Heart left ventricle (tissue), 16 donors: Measurements from ENCODE around the gene CCL8. TPM values are rescaled to one million over a fixed set of nuclear protein-coding genes. Genes with fewer than 3 reads are reported as not detected.

Experiments
- ATAC-seq, 4 donors: fragments of 200-7000 bp; cut with Tn5 transposase; one replicate each; pipeline ENCODE4 v1.9.1; 2020 to 2022; ENCODE audit warnings: moderate library complexity in 4 of 4, mild to moderate bottlenecking in 3 of 4, moderate number of reproducible peaks in 1 of 4
- DNase-seq, 5 donors: peaks; one replicate each; pipeline ENCODE4 v3.0.0-alpha.2; 2020
- H3K27ac ChIP-seq, 12 donors: fragments of 200-600 bp; sonication (generic) in 4 of 12; one replicate each; pipeline versions ENCODE4 v1.5.0 to v1.8.0; 2016 to 2022; ENCODE audit warnings: mild to moderate bottlenecking in 2 of 12
- H3K27me3 ChIP-seq, 9 donors: fragments of 200-600 bp; sonication (generic) in 2 of 9; one replicate each; pipeline versions ENCODE4 v1.5.1 to v1.8.0; 2016 to 2022; ENCODE audit warnings: mild to moderate bottlenecking in 3 of 9
- H3K36me3 ChIP-seq, 9 donors: fragments of 200-600 bp; sonication (generic) in 2 of 9; one replicate each; pipeline versions ENCODE4 v1.5.0 to v1.8.0; 2018 to 2022; ENCODE audit warnings: mild to moderate bottlenecking in 2 of 9
- H3K4me1 ChIP-seq, 12 donors: fragments of 200-600 bp; sonication (generic) in 4 of 12; one replicate each; pipeline versions ENCODE4 v1.5.0 to v1.8.0; 2016 to 2022; ENCODE audit warnings: mild to moderate bottlenecking in 3 of 12
- H3K4me3 ChIP-seq, 12 donors: fragments of 200-600 bp; sonication (generic) in 4 of 12; one replicate each; pipeline versions ENCODE4 v1.5.0 to v1.8.0; 2017 to 2022; ENCODE audit warnings: mild to moderate bottlenecking in 9 of 12, moderate library complexity in 4 of 12
- H3K9me3 ChIP-seq, 12 donors: fragments of 200-600 bp; sonication (generic) in 4 of 12; one replicate each; pipeline versions ENCODE4 v1.5.0 to v1.8.0; 2016 to 2022; ENCODE audit warnings: mild to moderate bottlenecking in 1 of 12
- POLR2A ChIP-seq, 2 donors: fragments of 450-650 bp; IDR thresholded peaks; one replicate each; pipeline ENCODE4 v1.6.1; 2017; ENCODE audit warnings: antibody characterized with exemption in 2 of 2, mild to moderate bottlenecking in 2 of 2, moderate library complexity in 2 of 2
- WGBS, 4 donors: extraction: QIAGEN DNeasy Blood & Tissue Kit in 2 of 4; methylation state at CpG; one replicate each; pipeline versions ENCODE4 v1.1.5 to v1.1.7; 2013 to 2018; 5-methylcytosine and 5-hydroxymethylcytosine counted together
- intact Hi-C, 10 donors: fragments of 100-400 bp; cut with DNase I; formaldehyde crosslinking; loops; one replicate each; pipeline versions ENCODE4 v1.11.1 to v1.14.2; 2022
- polyA plus RNA-seq, 2 donors: library from polyadenylated mRNA; stranded (reverse); fragments of 200-250 nt; gene quantifications; one replicate each; pipeline ENCODE4 v1.2.3, GENCODE V29; 2013
- total RNA-seq, 9 donors: library from RNA; depleted of rRNA in 2 of 9; stranded (reverse); fragments of >200 nt in 2 of 9; fragmentation: NEBNext Ultra II Directional in 3 of 9; extraction: Animal tissue kit (Norgen Biotek cat#: 25700) in 3 of 9; gene quantifications; one replicate each; pipeline versions ENCODE4 v1.1.0 to v1.2.4, GENCODE V29; 2016 to 2023
- TF ChIP-seq, protein P1 (sequence below), 12 donors: fragments of 200-600 bp; sonication (generic) in 4 of 12; IDR thresholded peaks; one replicate each; pipeline versions ENCODE4 v1.5.0 to v1.8.0; 2018 to 2022; ENCODE audit warnings: antibody characterized with exemption in 12 of 12, mild to moderate bottlenecking in 5 of 12
- donor health status: ischemic (EF 13 %, LVEDD 7.1; RV severe dilation, severe dysfunction).
- donor health status: healthy with polysubstance abuse.
- donor health status: DM: no; HTN: yes; CAD: no.
- donor health status: DM: no; HTN: no; CAD: no.
- donor health status: ischemic (EF 25% LVEDD 6.9; RV normal size, moderate dysfunction).
- donor health status: ischemic (EF 25% LVEDD 5.7; RV mildly dilated, moderate dysfunction).
- donor health status: healthy.
- donor health status: DM: yes; HTN: yes; CAD: no.
- donor health status: ischemic (EF 35%, LVEDD 5.7; RV mildly dilated, moderate dysfunction).
- donor health status: nonischemic (EF 11% LVEDD 7.7; RV severe dilation, severe dysfunction).
- donor health status: DM: yes; HTN: yes; CAD: no.
- donor health status: PGD.
- donor health status: ischemic (EF 29% LVEDD 5.4; RV normal size, mild dysfunction).
- donor health status: nonischemic (EF 23%, LVEDD 6.1; RV moderate dilation, normal function).

CCL8 gene
- total and polyA plus RNA-seq, 11 donors = 0.15 to 44.3 (median 2.0) TPM; not detected in 5

DNA sequence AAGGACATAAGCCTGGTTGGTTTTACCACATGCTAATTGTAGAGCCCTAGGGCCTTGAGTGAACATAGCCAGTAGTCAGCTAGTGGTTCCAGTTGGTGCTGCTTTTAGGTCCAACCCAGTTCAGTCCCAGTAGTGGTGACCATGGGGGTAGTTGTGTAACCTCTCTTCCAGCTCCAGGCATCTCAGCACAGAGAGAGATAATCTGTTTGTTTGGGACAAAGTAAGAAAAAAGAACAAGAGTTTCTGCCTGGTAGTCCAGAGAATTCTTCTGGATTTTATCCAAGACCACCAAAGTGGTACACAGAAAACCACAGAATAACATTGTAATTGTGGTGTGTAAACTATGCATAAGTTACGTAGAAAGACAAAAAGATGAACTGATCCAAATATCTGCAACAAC, 31.9 kb downstream of the CCL8 start:
- no peak overlapping the region for H3K4me3 ChIP-seq

DNA sequence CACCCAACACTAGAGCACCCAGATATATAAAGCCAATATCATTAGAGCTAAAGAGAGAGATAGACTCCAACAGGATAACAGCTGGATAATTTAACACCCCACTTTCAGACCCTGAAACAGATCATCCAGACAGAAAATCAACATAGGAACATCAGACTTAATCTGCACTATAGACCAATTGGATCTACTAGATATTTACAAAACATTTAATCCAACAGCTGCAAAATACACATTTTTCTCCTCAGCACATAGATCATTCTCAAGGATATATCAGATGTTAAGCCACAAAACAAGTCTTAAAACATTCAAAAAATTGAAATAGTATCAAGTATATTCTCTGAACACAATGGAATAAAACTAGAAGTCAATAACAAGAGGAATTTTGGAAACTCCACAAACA, 33.0 kb downstream of the CCL8 start:
- no peak for DNase-seq
- H3K27ac ChIP-seq = no peak overlapping the region
- H3K4me1 ChIP-seq = peaks cover 0 to 22% (median 0%) of the 10 kb centered on the region in 12 donors
- ATAC-seq = no peak
- H3K9me3 ChIP-seq = peaks cover 0 to 11% (median 0%) of the 10 kb centered on the region in 12 donors
- no peaks in the 10 kb centered on the region for H3K36me3 ChIP-seq
- TF ChIP-seq, protein P1, sequence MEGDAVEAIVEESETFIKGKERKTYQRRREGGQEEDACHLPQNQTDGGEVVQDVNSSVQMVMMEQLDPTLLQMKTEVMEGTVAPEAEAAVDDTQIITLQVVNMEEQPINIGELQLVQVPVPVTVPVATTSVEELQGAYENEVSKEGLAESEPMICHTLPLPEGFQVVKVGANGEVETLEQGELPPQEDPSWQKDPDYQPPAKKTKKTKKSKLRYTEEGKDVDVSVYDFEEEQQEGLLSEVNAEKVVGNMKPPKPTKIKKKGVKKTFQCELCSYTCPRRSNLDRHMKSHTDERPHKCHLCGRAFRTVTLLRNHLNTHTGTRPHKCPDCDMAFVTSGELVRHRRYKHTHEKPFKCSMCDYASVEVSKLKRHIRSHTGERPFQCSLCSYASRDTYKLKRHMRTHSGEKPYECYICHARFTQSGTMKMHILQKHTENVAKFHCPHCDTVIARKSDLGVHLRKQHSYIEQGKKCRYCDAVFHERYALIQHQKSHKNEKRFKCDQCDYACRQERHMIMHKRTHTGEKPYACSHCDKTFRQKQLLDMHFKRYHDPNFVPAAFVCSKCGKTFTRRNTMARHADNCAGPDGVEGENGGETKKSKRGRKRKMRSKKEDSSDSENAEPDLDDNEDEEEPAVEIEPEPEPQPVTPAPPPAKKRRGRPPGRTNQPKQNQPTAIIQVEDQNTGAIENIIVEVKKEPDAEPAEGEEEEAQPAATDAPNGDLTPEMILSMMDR (IDR thresholded peaks at IDR 0.05) = no peak
- TF ChIP-seq POLR2A (IDR thresholded peaks at IDR 0.05) = no peak
- H3K4me3 ChIP-seq = no peak overlapping the region
- no peaks in the 10 kb centered on the region for H3K27me3 ChIP-seq
- intact Hi-C loops = no loop called here

More for the DNA sequence above, 31.9 kb downstream of the CCL8 start:
- Histone ChIP-seq H3K9me3 (peaks cover 0 to 11% (median 0%) of the 10 kb centered on the region in 12 donors), H3K27ac (no peak overlapping the region), H3K36me3 (no peaks in the 10 kb centered on the region), H3K4me1 (peaks cover 0 to 20% (median 0%) of the 10 kb centered on the region in 12 donors), H3K27me3 (no peaks in the 10 kb centered on the region)
- intact Hi-C loops = no loop called here
- 86 to 96% (median 89%) methylated on average over 1 of the region's 1 CpG for WGBS, 4 donors
- ATAC-seq (no peak), DNase-seq (no peak)
- TF ChIP-seq, protein P1 (IDR thresholded peaks at IDR 0.05) = no peak
- no peak for TF ChIP-seq POLR2A (IDR thresholded peaks at IDR 0.05)

DNA sequence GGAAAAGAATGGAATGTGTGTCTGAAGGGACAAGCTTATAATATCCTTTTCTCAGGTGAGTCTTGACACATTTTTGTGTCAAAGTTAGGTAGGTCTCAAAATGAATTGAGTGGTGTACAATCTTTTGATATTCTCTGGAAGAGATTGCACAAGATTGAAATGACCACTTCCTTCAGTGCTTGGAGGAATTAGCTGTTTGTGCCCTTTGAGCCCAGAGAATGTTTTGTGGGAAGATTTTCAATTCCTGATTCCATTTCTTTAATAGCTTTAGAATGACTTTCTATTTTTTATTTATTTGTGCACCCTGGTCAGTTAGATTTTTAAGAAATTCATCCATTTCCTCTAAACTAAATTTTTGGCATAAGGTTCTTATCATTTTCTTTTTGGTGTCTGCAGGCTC, 35.4 kb downstream of the CCL8 start:
- Histone ChIP-seq H3K4me1 (peaks cover 0 to 22% (median 0%) of the 10 kb centered on the region in 12 donors), H3K27ac (peak overlapping the region in 1 of 12 donors; percentile 27), H3K9me3 (peaks cover 0 to 11% (median 0%) of the 10 kb centered on the region in 12 donors), H3K4me3 (no peak overlapping the region), H3K27me3 (no peaks in the 10 kb centered on the region), H3K36me3 (no peaks in the 10 kb centered on the region)
- DNase-seq (no peak), ATAC-seq (no peak)
- TF ChIP-seq, protein P1 (IDR thresholded peaks at IDR 0.05) = no peak
- no peak for TF ChIP-seq POLR2A (IDR thresholded peaks at IDR 0.05)
- intact Hi-C loops = loop anchor here in 2 of 10 donors (5.0 kb wide), 1 partner anchor 47 kb away; no protein-coding TSS in a partner anchor

DNA sequence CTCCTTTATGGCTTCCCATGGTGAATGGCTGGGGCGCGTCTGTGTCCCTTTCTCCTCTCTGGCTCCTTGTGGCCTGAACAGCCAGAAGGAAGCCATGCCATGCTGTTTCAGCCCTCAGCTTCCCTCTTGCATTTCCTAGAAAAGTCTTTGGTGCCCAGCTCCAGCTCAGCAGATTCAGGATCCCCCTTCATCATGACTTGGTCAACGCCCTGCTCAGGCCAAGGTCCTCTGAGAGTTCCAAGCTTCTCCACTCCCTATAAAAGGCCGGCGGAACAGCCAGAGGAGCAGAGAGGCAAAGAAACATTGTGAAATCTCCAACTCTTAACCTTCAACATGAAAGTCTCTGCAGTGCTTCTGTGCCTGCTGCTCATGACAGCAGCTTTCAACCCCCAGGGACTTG, 37.0 kb downstream of the CCL8 start, which contains the start of gene CCL13:
Gene CCL13, plus strand, starts transcription at position 287 of the 400 bp plus-strand sequence. Its CDS starts 47 bp downstream, at position 334.
- Histone ChIP-seq H3K27me3 (no peaks in the 10 kb centered on the region), H3K9me3 (peaks cover 0 to 11% (median 0%) of the 10 kb centered on the region in 12 donors), H3K4me1 (peaks cover 0 to 28% (median 1%) of the 10 kb centered on the region in 12 donors), H3K36me3 (no peaks in the 10 kb centered on the region), H3K27ac (peak within 1 kb of the TSS in 1 of 12 donors; percentile 65), H3K4me3 (peak within 1 kb of the TSS in 1 of 12 donors; percentile 31)
- ATAC-seq (peak in 1 of 4 donors; percentile 50), DNase-seq (peak in 1 of 5 donors; percentile 36)
- TF ChIP-seq POLR2A (IDR thresholded peaks at IDR 0.05) = no peak
- 87 to 94% (median 90%) methylated on average over 5 of the region's 5 CpGs for WGBS, 4 donors
- intact Hi-C loops = loop anchor here in 3 of 10 donors (2.0 to 5.0 kb wide), 2 partner anchors 49 to 155 kb away; no protein-coding TSS in a partner anchor
